NCI-H2171 treated with DMSO at 0.1 percent for 48 hours (cell line): ENCODE data around the gene TMEM127.
"Not testable (repeated sequence)": the region's sequence is repeated elsewhere in the genome, so short reads cannot be mapped to it uniquely, and the experiment has no call there.

Source experiments
- DNase-seq: peaks from one replicate; lab custom pipeline; 2025; lab: John Stamatoyannopoulos, UW

The TMEM127 gene

GRCh38 chr2:96264086-96264485 is 1.7 kb downstream of the TMEM127 start:
- no peak for DNase-seq

- no peak for DNase-seq
Observed at GRCh38 chr2:96262306-96262705, 3.5 kb downstream of the TMEM127 start.

GRCh38 chr2:96261328-96262003 is 4.3 kb downstream of the TMEM127 start:
- DNase-seq = no peak

DNA sequence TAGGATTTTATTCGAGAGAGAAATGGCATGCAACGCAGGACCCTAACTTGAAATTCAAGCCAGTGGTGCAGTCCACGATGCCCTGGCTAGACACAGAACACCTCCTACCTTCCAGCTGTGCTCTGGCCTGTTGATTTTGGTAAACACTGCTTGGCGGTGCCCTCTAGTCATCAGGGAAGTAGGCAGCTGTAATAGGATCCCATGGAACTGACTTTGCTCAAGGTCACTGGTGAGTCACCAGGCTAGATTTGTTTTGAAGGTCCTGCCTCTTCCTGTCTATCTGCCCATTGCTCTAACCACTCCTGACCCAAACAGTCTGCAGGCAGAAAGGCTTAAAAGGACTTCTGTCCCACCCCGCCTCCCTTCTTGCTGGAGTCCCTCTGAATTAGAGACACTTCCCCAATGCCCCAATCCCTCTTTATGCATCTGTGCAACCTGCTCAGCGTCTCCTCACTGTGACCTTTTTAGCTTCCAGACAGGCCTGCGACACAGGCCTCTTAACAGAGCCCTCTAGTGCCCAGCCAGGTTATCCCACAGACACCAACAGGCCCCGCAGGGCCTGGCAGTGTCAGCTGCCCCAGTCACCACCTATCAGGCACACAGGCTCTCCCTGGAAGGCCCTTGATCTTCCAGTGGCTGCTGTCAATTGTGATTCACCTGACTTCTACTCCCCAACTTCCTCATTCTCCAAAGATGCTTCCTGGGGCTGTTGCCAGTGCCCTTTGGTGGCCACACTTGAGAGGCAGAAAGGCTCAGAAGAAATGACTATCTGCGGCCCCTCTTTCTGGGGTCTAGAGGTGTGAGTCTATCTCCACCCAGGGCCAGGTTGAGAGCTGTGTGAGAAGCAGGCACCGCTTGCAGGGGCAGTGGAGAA is 5.2 kb downstream of the TMEM127 start:
- peak; percentile 62 for DNase-seq

- DNase-seq = peak; percentile 57
Observed at GRCh38 chr2:96259497-96259921, 6.3 kb downstream of the TMEM127 start.

GRCh38 chr2:96258166-96259022 is 7.4 kb downstream of the TMEM127 start:
- DNase-seq = no peak

- DNase-seq = not testable (repeated sequence)
Observed at GRCh38 chr2:96257744-96258143, 8.1 kb downstream of the TMEM127 start.

DNA sequence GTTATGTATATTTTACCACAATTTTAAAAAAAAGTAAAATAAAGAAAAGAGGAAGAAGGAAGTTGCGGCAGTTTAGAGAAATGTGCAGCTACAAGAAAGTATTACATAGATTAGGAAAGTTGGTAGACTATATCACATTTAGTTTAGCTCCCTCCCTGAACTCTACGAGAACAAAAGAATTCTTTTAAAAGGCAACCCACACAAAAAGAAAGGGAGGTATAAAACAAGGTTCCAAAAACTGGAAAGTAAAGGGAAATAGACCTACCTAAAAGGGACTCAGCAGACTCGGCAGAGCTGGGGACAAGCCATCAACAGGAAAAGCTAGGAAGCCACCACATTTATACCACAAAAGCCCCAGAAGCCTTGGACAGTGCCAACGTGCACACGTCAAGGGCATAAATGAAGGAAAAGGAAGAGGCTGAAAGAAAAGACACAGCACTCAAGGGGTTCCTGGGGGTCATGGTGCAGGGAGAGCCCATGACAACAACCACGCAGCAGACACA is 9.1 kb downstream of the TMEM127 start:
- DNase-seq = no peak

DNA sequence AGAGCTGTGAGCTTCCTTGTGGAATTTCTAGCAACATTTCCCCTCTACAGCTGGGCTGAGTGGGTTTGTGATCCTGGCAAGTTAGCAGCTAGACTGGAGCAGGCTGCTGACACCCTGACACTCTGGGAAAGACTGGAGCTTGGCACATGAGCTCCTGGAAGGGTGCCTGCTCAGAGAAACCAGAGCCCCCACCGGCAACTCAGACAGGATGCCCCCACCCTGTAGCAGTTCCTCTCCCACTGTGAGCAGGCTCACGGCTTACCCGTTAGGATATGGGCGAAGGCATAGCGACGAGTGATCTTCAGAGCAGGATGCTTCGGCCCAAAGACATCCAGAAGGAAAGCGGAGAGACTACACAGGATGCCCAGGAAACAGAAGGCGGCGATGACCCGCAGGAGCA is 11.2 kb downstream of the TMEM127 start:
- no peak for DNase-seq

GRCh38 chr2:96253006-96253405 is 12.8 kb downstream of the TMEM127 start:
- DNase-seq = no peak

DNA sequence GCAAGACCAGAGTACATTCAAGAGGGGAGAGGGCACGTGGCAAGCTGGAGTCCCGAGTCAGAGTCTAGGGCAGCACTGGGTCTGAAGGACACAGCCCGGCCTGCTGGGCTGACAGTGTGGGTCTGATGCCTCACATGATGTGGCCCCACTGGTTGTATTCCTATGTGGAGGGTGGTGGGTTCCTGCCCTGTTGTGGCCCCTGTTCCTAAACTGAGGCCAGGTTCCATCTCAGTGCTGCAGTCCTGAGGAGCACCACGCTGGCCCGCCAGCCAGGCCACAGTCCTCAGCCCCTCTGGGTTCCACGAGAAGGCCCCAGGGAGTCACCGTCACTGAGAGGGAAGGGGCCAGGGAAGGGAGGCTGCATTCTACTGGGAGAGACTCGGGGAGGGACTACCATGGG is 13.3 kb downstream of the TMEM127 start:
- no peak for DNase-seq

- no peak for DNase-seq
Observed at GRCh38 chr2:96251721-96252292, 14.0 kb downstream of the TMEM127 start.

DNA sequence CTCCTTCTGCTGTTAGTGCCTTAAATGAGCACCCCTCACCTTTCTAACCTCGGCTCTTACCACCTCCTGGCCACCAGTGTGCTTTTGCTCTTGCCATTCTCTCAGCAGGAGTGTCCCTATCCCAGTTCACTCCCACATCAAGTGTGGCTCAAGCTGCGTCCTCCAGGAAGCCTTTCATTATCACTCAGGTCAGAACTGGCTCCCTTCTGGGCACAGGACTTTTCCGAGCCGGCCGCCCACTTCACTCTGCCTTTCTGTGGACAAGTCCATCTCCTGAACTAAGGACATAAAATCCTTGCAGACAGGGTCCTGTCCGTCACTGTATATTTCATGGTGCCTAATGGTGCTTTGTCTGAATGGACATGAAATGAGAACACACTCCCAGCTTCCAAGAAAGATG is 15.6 kb downstream of the TMEM127 start:
- DNase-seq = no peak

- DNase-seq = peak; percentile 31
Observed at GRCh38 chr2:96249654-96250053, 16.1 kb downstream of the TMEM127 start.

DNA sequence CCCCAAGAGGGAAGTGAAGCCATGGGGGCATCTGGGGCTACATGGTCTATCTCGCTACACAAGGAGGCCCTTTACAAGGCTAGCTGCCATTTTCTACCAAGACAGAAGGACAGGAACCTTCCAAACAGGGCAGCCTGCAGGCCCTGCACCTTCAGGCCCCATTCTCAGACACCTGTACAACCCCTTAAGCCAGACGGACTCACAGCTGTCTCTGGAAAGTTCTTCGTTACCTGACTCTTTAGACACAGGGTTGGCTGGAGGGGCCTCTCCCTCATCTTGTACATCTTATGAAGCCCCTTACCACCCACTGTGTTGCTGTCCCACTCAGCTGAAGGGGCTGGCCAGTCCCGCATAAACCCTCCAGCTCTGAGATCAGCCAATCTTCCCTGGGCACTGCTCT is 17.2 kb downstream of the TMEM127 start:
- no peak for DNase-seq

DNA sequence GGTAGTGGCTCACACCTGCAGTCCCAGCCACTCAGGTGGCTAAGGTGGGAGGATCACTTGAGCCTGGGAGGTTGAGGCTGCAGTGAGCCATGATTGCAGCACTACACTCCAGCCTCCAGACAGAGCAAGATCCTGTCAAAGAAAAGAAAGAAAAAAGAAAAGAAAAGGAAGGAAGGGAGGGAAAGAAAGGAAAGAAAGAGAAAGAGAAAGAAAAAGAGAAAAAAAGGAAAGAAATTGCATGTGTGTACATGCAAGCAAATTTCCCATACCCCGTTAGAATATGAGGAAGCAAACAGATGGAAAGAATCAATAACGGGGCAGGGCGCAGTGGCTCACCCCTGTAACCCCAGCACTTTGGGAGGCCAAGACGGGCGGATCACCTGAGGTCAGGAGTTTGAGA is 17.9 kb downstream of the TMEM127 start:
- no peak for DNase-seq

- DNase-seq = peak; percentile 9
Observed at GRCh38 chr2:96247009-96247408, 18.8 kb downstream of the TMEM127 start.

DNA sequence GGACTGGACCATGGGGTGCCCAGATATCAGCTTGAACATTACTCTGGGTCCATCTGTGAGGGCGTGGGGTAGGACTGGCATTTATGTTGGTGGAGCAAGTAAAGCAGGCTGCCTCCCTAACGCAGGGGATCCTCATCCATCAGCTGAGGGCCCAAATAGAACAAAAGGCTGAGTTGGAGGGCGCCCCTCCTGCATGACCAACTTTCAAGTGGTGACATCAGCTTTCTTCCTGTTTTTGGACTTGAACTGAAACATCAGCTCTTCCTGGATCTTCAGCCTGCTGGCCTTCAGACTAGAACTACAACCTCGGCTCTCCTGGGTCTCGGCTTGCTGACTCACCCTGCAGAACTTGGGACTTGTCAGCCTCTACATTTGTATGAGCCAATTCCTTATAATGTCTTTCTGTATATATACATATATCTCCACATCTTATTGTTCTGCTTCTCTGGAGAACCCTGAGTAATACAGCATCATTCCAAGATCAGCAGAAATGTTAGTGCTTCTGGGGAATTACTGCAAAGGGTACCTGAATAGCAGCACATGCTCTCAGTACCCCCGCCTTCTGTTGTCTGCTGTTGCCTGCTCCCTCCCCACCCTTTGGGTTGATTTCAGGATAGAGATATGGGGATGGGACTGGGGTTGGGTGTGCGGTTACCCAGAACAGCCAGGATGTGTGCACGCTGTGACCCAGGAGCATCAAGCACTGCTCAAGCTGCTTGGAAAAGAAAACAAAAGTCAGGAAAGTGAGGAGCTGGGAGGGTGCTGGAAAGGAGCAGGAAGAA is 20.0 kb downstream of the TMEM127 start:
- peak; percentile 12 for DNase-seq

- DNase-seq = no peak
Observed at GRCh38 chr2:96243843-96244242, 22.0 kb downstream of the TMEM127 start.

- no peak for DNase-seq
Observed at GRCh38 chr2:96241900-96242611, 23.7 kb downstream of the TMEM127 start.
